Posterior vena cava (tissue), 2 donors: ENCODE results near the gene NFIX. TPM values are rescaled to one million over a fixed set of nuclear protein-coding genes. Genes with fewer than 3 reads are reported as not detected.

ENCODE experiments used
- DNase-seq: peaks from one replicate; pipeline ENCODE4 v3.0.0-alpha.2; 2020; ENCODE audit warnings: low spot score
- intact Hi-C, 2 donors: fragments of 100-400 bp; cut with DNase I; formaldehyde crosslinking; loops; one replicate each; pipeline versions ENCODE4 v1.14.1 to v1.14.2; 2022 to 2023
- total RNA-seq, 2 donors: library from RNA; stranded (reverse); fragmentation: NEBNext Ultra II Directional; extraction: Animal tissue kit (Norgen Biotek cat#: 25700); gene quantifications; one replicate each; pipeline ENCODE4 v1.2.1, GENCODE V29; 2021
- donor health status: DM: yes; HTN: yes; CAD: no.
- donor health status: DM: yes; HTN: yes; CAD: no.

The NFIX gene
- total RNA-seq, 2 donors from 2014 or later = 242 to 327 TPM

- intact Hi-C loops = no loop called here
- peak; percentile 67 for DNase-seq
Measured at GRCh38 chr19:13101590-13102415, 106.5 kb downstream of the NFIX start.

DNA sequence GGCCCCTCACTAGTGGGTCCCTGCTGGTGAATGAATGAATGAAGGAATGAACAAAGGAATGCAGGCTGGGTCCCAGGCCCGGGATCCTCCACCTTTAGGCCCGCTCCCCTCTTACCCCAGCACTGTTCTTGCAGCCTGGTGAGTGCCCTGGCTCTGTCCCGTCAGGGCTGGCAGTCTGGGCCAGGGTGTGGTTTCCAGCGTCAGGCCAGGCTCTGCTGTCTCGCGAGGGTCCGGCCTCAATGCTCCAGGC lies 107.1 kb downstream of the NFIX start:
- intact Hi-C loops = no loop called here
- DNase-seq = no peak

DNA sequence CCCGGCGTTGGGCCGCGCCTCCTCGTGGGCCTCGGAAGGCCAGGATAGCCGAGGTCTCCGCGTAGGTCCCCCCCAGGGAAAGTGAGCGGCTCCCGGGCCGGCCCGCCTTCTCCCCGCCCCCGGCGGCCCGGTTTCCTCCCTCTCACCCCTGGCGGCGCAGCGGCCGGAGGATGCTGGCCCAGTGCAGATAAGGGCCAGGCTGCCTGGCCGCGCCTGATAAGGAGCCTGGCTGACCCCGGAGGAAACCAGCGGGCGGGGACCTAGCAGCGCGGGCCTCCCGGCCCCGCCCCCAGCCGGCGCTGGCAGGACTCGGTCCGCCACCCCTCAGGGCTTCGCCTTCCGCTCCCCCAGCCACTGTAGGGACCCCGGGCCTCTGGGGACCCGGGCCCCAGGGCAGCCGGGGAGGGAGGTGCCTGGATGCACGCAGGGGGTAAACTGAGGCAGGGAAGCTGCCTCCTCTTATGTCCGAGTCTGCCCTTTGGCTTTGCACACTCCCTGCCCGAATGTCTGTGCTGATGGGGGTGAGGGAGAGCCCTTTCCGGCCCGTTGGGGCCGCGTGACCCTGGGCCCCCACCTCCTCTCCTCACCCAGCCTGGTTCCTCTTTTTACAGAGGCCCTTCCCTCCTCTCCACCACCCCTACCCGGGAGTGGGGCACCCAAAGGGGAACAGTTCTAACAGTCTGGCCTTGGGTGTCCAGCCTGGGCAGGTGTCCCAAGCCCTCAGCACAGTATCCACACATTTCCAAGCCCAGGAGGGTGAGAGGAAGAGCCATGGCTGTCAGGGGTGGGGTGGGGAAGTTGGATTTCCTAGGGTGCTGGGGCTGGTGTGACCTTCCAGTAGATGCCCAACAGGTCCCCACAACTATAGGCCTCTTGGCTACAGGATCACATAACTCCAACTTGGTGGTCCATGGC lies 107.6 kb downstream of the NFIX start, which contains the start of gene LYL1:
Gene LYL1 (minus strand): TSS at position 193 of the 915 bp plus-strand sequence. CDS start 1,687 bp downstream, outside the sequence.
- intact Hi-C loops = no loop called here
- DNase-seq = peak; percentile 94

GRCh38 chr19:13103581-13104359 lies 108.5 kb downstream of the NFIX start:
- DNase-seq = peak; percentile 30
- intact Hi-C loops = no loop called here

GRCh38 chr19:13104360-13104847 lies 109.1 kb downstream of the NFIX start:
- intact Hi-C loops = no loop called here
- peak; percentile 92 for DNase-seq

- intact Hi-C loops = no loop called here
- peak; percentile 82 for DNase-seq
Measured at GRCh38 chr19:13104848-13105711, 109.8 kb downstream of the NFIX start.

- intact Hi-C loops = no loop called here
- DNase-seq = peak; percentile 74
Measured at GRCh38 chr19:13109361-13110098, 114.3 kb downstream of the NFIX start.

DNA sequence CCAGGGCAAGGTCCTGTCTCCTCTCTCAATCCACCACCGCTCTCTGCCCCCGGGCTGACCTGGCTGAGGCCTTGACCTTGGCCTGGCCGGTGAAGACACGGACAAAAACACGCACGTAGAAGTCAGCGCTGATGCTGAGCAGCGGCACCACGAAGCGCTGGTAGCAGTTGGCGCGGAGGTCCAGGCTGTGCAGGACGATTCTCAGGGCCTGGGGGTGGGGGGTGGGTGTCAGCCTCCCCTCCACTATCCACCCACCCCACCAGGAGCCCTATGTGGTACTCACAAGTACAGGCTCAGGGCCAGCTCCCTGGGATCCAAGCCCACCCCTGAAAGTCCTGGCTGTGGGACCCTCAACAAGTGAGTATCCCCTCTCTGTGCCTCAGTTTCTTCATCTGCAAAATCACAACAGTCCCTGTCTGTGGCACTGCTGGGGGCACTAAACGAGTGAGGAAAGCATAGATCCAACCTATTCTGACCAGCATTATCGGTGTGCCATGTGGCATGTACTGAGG lies 114.9 kb downstream of the NFIX start:
- intact Hi-C loops = no loop called here
- DNase-seq = no peak

- intact Hi-C loops = no loop called here
- DNase-seq = peak; percentile 73
Measured at GRCh38 chr19:13112555-13112954, 117.3 kb downstream of the NFIX start.

DNA sequence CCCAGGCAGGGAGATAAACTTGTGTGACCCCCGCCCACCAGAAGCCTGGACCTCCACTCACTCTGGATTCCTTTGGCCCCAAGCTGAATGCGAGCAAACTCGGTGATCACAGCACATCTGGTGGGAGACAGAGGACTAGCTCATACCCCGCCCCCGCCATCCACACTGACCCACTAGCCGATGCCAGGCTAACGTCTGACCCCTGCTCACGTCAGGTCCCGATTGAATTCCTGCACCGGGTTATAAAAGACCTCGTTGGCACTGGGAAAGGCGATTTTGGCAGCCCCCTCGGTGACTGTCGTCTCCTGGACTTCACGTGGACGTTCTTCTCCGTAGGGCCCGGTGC lies 120.6 kb downstream of the NFIX start:
- DNase-seq = peak; percentile 62
- intact Hi-C loops = no loop called here

DNA sequence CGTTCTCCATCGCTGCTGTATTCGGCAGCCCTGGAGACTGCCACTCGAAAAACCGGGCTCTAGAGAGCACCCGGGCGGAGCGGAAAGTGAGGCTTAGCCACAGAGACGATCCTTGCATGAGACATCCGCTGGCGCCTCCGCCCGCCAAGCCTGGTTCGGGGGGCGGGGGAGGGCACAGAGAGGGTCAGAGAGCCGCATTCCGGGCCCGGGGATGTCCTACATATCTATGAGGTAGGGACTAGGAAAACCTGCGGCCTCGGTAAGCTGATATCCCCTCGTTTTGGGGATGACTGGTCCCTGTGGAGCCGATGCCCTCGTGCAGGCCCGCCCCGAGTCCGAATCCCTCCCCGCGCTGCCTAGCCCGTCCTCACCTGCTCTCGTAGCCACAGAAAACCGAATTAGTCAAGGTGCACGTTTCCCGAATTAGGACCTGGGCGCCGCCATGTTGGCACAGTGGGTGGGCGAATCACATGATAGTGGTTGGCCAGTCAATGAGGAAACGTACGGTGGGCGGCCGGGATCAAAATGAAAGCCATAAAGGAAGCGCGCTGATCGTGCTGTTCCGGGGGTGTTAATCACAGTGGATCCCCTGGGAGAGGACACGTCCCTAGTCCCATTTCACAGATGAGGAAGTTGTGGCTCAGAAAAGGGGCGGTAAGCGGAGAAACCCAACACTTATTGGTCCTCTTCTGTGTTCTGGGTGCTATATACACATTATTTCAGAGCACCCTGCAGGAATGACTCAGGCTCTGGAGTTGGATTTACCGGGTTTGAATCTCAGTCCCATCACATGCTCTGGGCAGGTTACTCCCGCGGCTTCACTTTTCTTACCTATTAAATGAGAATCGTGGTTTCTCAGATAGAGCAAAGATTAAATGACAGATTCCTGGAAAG lies 121.3 kb downstream of the NFIX start, which contains the start of gene TRMT1:
Gene TRMT1 (minus strand): TSS at position 459 of the 894 bp plus-strand sequence. CDS start 341 bp downstream, at position 118.
- peak; percentile 98 for DNase-seq
- intact Hi-C loops = no loop called here

DNA sequence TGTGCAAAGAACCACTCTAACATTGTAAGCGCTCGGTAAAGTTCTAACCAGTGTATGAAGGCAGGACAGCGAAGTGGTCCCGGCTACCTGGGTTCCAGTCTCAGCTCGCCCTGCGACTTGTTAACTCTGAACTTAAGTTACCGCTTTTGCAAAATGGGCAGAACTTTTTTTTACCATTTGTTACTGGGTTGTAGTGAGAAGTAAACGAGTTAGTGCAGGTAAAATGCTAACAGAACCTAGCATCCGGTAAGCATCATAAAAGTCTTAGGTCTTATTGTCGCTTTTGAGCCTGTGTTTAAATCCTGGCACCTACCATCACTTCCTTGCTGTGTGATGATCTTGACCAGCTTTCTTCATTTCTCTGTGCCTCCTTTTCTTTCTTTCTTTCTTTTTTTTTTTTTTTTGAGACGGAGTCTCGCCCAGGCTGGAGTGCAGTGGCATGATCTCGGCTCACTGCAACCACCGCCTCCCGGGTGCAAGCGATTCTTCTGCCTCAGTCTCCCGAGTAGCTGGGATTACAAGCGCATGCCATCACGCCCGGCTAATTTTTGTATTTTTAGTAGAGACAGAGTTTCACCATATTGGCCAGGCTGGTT lies 122.0 kb downstream of the NFIX start:
- no peak for DNase-seq
- intact Hi-C loops = no loop called here

- intact Hi-C loops = no loop called here
- peak; percentile 97 for DNase-seq
Measured at GRCh38 chr19:13117772-13118423, 122.6 kb downstream of the NFIX start, which contains the start of gene NACC1. Gene NACC1 (plus strand): TSS chr19:13118264. CDS start chr19:13135208, 16,944 bp downstream.

DNA sequence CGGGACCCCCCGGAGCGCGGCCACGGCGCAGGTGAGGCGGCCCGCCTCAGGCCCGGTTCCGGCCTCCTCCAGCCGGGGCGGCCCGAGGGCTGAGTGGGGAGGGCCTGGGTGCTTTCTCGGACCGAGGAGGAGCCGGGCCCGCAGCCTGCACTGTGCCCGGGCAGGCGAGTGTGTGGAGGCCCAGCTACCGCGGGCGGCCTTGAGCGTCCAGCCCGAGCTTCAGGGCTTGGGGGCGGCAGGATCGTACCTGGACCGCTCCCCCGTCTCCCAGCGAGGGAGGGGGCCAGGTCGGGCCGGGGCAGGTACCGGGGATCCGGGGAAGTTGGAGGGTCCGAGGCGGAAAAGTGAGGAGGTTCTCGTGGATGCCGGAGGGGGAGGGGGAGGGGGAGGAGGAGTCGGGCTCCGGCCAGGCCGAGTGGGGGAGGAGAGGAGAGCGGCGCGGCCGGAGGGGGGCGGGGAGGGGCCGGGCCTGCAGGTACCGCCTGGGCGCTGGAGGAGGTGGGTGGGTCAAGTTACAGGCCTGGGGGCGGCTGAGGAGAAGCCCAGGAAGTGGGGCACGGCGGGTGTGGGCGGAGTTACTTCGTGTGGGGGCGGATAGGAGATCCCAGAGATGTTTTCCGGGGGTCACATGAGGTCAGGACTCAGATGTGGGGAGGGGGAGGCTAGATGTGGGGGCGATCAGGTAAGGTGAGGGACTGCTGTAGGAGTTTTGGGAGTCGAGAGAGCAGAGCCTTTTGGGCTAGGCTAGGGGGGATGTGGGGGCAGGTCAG lies 123.3 kb downstream of the NFIX start:
- intact Hi-C loops = no loop called here
- DNase-seq = no peak

DNA sequence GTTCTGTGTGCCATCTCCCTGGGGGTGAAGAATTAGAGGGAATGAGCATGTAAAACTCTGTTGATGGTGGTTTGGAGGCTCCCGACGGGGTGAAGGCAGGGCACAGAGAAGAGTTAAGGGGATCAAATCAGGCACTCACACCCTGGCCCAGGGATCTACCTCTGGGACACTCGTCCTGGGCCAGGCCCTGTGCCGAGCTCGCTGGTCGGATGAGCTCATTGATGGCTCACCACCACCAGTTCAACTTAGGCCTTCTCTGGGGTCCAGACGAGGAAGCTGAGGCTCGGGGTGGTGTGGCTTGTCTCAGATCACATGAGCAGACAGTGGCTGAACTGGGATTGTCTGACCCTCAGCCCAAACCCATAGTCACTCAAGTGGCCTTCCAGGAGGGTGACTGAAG lies 124.4 kb downstream of the NFIX start:
- no peak for DNase-seq
- intact Hi-C loops = no loop called here
